T-helper 2 cell treated with Interferon-gamma antibody and Interleukin-4, amounts not matched to agents 100 ng/mL and 5 ng/mL, for 36 hours (primary cell): ENCODE measurements around the gene PEX26. TPM values are rescaled to one million over a fixed set of nuclear protein-coding genes. Genes with fewer than 3 reads are reported as not detected.
"Not testable (repeated sequence)": the region's sequence is repeated elsewhere in the genome, so short reads cannot be mapped to it uniquely, and the experiment has no call there.

Source experiments
- intact Hi-C: fragments of 100-400 bp; cut with micrococcal nuclease; formaldehyde crosslinking; loops from one replicate; pipeline ENCODE4 v1.15.1; 2023
- total RNA-seq: library from RNA; stranded (reverse); gene quantifications from 2 replicates; pipeline ENCODE4 v1.2.3, GENCODE V29; 2022

Gene PEX26
- total RNA-seq, 1 donor from 2014 or later, result 41.3 TPM

GRCh38 chr22:18070556-18071306, 7.1 kb upstream of the PEX26 start:
- intact Hi-C loops, result no loop called here

- intact Hi-C loops, result not testable (repeated sequence)
These were observed 6.4 kb upstream of the PEX26 start for GRCh38 chr22:18071307-18071967.

- intact Hi-C loops, result no loop called here
These were observed 5.9 kb upstream of the PEX26 start for GRCh38 chr22:18071968-18072310.

GRCh38 chr22:18073467-18073866, 4.3 kb upstream of the PEX26 start:
- intact Hi-C loops, result no loop called here

GRCh38 chr22:18073927-18074326, 3.9 kb upstream of the PEX26 start:
- intact Hi-C loops, result not testable (repeated sequence)

- intact Hi-C loops, result no loop called here
These were observed 2.6 kb upstream of the PEX26 start for GRCh38 chr22:18075101-18075719.

- intact Hi-C loops, result loop anchor here (1.0 to 2.0 kb wide), 5 partner anchors 51 to 447 kb away; partner anchors contain the start of genes ATP6V1E1 and BCL2L13
These were observed 1.9 kb upstream of the PEX26 start for GRCh38 chr22:18075720-18076497.

GRCh38 chr22:18077087-18077638, 627 bp upstream of the PEX26 start:
- intact Hi-C loops, result loop anchor here (1.0 to 2.0 kb wide), 4 partner anchors 73 to 448 kb away; partner anchors contain the start of genes ATP6V1E1, BCL2L13 and USP18

- intact Hi-C loops, result no loop called here
These were observed 695 bp downstream of the PEX26 start for GRCh38 chr22:18078329-18079041.

- intact Hi-C loops, result no loop called here
These were observed 2.0 kb downstream of the PEX26 start for GRCh38 chr22:18079706-18080233.

GRCh38 chr22:18081416-18081815, 3.6 kb downstream of the PEX26 start:
- intact Hi-C loops, result no loop called here

GRCh38 chr22:18082467-18082866, 4.7 kb downstream of the PEX26 start:
- intact Hi-C loops, result no loop called here

GRCh38 chr22:18083406-18083805, 5.6 kb downstream of the PEX26 start:
- intact Hi-C loops, result no loop called here

GRCh38 chr22:18085188-18085587, 7.4 kb downstream of the PEX26 start:
- intact Hi-C loops, result no loop called here

- intact Hi-C loops, result no loop called here
These were observed 9.6 kb downstream of the PEX26 start for GRCh38 chr22:18087350-18087855.

GRCh38 chr22:18088825-18089568, 11.2 kb downstream of the PEX26 start:
- intact Hi-C loops, result no loop called here

- intact Hi-C loops, result no loop called here
These were observed 12.5 kb downstream of the PEX26 start for GRCh38 chr22:18090286-18090685.

GRCh38 chr22:18091478-18091877, 13.7 kb downstream of the PEX26 start:
- intact Hi-C loops, result no loop called here

GRCh38 chr22:18091916-18092526, 14.2 kb downstream of the PEX26 start:
- intact Hi-C loops, result no loop called here
